C4-2B (cell line): Measurements from ENCODE around the gene ESR2.

Experiments
- CTCF ChIP-seq: fragments of 450-650 bp; conservative IDR thresholded peaks from 2 replicates; pipeline ENCODE4 v1.5.1; 2017; ENCODE audit warnings: mild to moderate bottlenecking
- ZFX ChIP-seq: fragments of 450-650 bp; IDR thresholded peaks from 2 replicates; pipeline ENCODE4 v1.6.1; 2017

- TF ChIP-seq CTCF = no peak
- TF ChIP-seq ZFX = no peak
Observed at GRCh38 chr14:64158608-64159007, 135.6 kb downstream of the ESR2 start.
